Activated CD8-positive, alpha-beta memory T cell treated with anti-CD3 and anti-CD28 coated beads, Interleukin-2, amount 50 U/mL, for 4 hours (primary cell): ENCODE measurements around the gene LRRFIP2.
"Not testable (repeated sequence)": the region's sequence is repeated elsewhere in the genome, so short reads cannot be mapped to it uniquely, and the experiment has no call there.

Experiments
- DNase-seq: peaks from one replicate; pipeline ENCODE4 v3.0.0-alpha.2; 2020

Gene LRRFIP2

DNA sequence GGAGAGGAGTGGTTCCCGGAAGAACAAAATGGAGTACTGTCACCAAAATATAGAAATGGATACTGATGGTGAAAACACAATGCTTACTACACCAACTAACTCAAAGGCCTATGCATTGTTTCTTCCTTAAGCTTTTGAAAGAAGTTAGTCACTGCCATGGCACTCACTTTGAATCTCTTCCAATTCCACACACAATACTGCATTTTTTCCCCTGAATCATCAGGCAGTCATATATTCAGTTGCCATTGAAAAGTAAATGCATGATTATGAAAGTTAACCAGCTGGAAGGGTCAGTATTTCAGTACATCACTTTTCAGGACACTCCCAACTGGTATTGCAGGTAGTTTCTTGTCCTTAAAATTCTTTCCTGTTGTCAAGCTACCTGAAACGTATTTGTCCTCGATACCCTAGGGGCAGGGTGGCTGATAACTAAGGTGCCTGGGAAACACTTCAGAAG is 9.0 kb upstream of the LRRFIP2 start:
- DNase-seq = no peak

DNA sequence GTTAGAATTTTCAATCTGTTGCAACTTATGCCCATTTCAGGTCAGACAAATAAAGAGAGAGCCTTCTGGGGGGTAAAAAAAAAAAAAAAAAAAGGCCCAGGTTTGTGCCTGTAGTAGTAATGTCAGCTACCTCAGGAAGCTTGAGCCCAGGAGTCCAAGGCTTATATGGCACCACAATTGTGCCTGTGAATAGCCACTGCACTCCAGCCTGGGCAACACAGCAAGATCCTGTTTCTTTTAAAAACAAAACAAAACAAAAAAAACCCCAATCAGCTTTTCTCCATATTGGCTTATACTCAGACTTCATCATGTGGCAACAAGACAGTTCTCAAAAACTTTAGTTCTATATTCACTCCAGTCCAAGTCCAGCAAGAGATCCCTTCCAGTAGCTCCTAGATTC is 8.4 kb upstream of the LRRFIP2 start:
- no peak for DNase-seq

GRCh38 chr3:37181756-37182155 is 7.4 kb upstream of the LRRFIP2 start:
- no peak for DNase-seq

DNA sequence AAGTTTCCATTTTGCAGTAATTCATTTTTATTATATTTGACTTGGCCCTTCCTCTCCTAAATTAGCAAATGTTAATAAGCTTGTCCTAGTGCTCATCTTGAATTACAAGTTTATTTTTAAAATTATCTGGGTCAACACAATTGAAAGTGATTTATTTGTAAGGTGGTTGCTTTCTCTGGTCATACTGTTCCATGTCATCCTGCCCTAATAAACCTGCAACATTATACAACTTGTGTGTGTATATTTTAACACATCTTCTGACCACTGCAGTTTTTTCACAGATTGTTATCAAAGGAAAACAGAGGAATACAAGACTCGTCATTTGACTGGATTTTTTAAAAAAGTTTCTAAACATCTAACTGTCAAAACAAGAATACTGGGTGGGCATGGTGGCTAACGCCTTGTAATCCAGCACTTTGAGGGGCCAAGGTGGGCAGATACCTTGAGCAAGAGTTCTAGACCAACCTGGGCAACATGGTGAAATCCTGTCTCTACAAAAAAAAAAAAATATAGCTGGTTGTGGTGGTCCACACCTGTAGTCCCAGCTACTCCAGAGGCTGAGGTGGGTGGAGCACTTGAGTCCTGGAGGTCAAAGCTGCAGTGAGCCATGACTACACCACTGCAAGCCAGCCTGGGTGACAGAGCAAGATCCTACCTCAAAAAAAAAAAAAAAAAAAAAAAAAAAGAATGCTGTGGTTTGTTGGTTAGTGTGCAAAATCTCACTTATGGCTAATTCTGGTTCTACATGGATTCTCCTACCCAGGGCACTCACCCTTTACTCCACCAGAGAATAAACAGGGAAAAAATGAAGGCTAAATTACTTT is 5.0 kb upstream of the LRRFIP2 start:
- no peak for DNase-seq

GRCh38 chr3:37173806-37174205 is 576 bp downstream of the LRRFIP2 start:
- DNase-seq = no peak

DNA sequence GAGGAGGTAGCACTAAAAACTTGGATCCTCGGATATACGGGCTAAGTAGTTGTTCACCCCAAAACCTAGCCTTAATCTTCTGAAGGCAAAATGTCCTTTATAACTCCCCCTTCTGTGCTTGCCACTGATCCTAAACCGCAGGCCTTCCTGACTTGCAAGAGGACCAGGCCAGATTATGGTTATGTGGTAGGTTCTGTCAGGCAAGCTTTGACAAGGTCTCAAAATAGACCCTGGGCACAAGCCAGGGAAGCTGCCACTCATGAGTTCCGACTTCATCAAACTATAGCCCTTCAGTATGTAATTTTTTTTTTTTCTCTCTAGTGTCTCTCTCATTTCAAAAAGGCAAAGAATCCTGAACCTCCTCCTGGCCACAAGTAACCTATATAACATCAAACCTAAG is 3.2 kb downstream of the LRRFIP2 start:
- DNase-seq = no peak

DNA sequence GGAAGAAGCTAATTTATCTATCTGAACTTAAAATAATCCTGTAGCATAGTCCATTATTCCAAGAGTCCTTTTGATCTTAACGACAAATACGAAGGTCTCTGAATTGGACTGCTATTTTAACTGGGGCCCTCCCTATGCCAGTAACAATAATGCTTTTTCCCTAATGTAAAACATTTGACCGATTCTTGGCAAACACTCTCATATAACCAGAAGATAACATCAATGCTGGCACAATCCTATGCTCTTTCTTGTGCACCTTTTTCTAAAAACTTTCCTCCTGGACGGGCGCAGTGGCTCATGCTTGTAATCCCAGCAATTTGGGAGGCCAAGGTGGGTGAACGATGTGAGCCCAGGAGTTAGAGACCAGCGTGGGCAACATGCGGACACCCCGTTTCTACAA is 3.9 kb downstream of the LRRFIP2 start:
- DNase-seq = no peak

DNA sequence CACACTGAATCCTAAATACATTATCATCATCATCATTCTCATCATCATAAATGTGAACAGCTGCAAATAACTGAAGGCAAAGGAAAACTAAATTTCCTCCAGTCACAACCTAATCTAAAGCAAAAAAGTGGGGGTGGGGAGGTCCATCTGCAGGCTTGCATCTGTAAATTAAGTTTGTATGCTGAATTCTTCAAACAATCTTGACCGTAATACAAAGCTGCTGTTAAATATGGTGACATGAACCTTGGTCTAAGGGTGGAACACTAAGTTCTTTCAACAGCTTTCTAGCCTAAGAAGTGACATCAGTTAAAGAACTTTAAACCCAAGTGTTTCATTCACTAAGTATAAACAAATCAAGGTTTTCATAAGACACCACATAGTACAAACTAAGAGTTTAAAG is 4.3 kb downstream of the LRRFIP2 start:
- DNase-seq = no peak

DNA sequence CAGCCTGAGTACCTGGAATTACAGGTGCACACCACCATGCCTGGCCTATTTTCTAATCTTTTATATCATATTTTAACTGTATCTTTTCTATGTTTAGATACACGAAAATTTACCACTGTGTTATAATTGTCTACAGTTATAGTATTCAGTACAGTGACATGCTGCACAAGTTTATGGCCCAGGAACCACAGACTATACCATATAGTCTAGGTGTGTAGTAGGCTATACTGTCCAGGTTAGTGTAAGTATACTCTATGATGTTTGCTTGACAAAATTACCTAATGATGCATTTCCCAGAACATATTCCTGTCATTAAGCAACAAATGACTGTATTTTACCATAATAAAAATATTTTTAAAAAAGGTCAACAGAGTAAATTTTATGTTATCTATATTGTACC is 5.5 kb downstream of the LRRFIP2 start:
- DNase-seq = no peak

GRCh38 chr3:37163262-37164015 is 10.9 kb downstream of the LRRFIP2 start:
- no peak for DNase-seq

DNA sequence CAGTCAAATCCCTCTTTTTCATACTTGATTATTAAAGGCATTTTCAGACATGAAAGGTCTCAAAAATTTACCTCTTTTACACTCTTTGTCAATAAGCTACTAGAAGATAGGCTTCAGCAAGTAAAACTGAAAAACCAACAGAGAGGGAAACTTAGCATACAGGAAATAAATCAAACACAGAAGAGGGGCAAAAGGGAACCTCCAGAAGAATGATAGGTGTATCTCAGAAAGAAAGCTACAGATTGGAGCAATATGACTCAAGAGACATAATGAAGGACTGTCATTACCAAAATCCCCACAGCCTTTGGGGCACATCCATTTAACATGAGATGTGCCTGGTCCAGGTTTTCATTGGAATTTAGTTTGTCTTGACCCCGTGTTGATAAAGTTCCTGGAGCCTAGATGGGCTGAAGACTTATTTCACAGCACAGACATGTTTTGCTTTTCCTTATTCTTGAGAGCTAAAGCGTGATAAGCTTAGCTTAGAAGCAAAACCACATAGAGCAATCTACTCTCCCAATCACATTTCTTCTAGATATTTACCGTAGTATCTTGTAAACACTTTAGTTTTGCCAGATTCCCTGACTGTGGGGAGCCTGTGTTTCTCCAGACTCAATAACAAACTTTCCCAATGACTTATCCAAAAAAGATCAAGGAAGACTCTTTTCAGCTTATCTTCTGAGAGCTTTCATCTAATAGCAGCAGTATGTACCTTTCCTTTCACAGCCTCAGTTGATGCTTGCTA is 11.7 kb downstream of the LRRFIP2 start:
- DNase-seq = no peak

GRCh38 chr3:37161351-37161750 is 13.0 kb downstream of the LRRFIP2 start:
- DNase-seq = no peak

DNA sequence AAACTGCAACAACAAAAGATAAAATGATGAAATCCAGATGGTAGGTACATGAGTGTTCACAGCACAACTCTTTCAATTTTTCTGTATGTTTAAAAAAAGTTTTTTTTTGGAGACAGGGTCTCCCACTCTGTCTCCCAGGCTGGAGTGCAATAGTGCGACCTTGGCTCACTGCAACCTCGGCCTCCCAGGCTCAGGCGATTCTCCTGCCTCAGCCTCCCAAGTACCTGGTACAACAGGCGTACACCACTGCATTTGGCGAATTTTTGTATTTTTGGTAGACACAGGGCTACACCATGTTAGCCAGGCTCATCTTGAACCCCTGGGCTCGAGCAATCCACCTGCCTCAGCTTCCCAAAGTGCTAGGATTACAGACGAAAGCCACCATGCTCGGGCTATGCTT is 18.6 kb downstream of the LRRFIP2 start:
- no peak for DNase-seq

- no peak for DNase-seq
Measured at GRCh38 chr3:37154668-37155314, 19.6 kb downstream of the LRRFIP2 start.

- DNase-seq = no peak
Measured at GRCh38 chr3:37150621-37151020, 23.8 kb downstream of the LRRFIP2 start.

DNA sequence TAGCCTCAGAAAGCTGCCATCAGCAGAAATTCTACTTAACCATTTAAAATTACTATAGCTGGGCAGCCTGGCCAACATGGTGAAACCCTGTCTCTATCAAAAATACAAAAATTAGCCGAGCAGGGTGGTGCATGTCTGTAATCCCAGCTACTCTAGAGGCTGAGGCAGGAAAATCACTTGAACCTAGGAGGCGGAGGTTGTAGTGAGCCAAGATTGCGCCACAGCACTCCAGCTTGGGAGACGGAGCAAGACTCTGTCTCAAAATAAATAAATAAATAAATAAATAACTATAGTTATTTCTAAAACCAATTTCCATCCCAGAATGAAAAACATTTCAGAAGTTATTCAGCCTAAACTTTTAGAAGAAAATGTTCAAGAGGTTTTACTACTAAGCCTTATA is 25.1 kb downstream of the LRRFIP2 start:
- no peak for DNase-seq

GRCh38 chr3:37148208-37148607 is 26.2 kb downstream of the LRRFIP2 start:
- DNase-seq = no peak

- no peak for DNase-seq
Measured at GRCh38 chr3:37147666-37148065, 26.7 kb downstream of the LRRFIP2 start.

GRCh38 chr3:37146927-37147326 is 27.5 kb downstream of the LRRFIP2 start:
- not testable (repeated sequence) for DNase-seq

GRCh38 chr3:37145611-37146010 is 28.8 kb downstream of the LRRFIP2 start:
- no peak for DNase-seq

- DNase-seq = no peak
Measured at GRCh38 chr3:37144806-37145205, 29.6 kb downstream of the LRRFIP2 start.

GRCh38 chr3:37143821-37144220 is 30.6 kb downstream of the LRRFIP2 start:
- DNase-seq = no peak

GRCh38 chr3:37141676-37142075 is 32.7 kb downstream of the LRRFIP2 start:
- DNase-seq = no peak
